ENCODE measurements around the gene RSPRY1. TPM values are rescaled to one million over a fixed set of nuclear protein-coding genes. Genes with fewer than 3 reads are reported as not detected.
A peak's percentile ranks its signal among the peaks of the same experiment; 100 is the strongest.

The RSPRY1 gene
- total RNA-seq, 1 experiment from 2014 or later, result 57.7 TPM

DNA sequence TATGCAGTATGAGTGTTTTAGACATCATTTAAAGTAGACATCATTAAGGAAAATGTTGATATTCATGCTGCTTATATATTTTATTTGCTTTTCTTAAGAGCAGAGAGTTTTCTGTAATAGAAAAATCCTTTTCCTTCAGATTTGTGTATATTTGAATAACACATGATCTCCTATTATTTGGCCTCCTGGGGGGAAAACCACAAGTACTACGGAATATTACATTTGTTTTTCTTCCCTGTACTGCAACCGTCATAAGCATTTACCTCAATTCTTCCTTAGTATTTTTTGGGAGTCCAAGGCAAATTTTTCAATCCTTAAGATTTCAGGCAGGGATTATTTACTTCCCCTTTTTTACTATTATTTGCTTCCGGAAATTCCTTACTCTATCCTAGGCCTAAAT lies 6.0 kb downstream of the RSPRY1 start:
- no peaks in the 10 kb centered on the region for H3K9me3 ChIP-seq
- Mint-ChIP-seq H3K4me3 (ENCODE audit: unreplicated experiment) (no peak overlapping the region), H3K27me3 (ENCODE audit: insufficient read depth, unreplicated experiment) (no peaks in the 10 kb centered on the region), H3K4me1 (ENCODE audit: low read depth, unreplicated experiment) (peaks cover 63% of the 10 kb centered on the region), H3K36me3 (ENCODE audit: insufficient read depth, unreplicated experiment) (peaks cover 20% of the 10 kb centered on the region), H3K27ac (ENCODE audit: unreplicated experiment) (no peak overlapping the region), H3K9me3 (ENCODE audit: unreplicated experiment) (no peaks in the 10 kb centered on the region)
- DNase-seq, result no peak
- BruUV-seq (replicated peaks), result no TSS peak
- intact Hi-C loops (cut with micrococcal nuclease; ENCODE audit: unreplicated experiment), result no loop called here
- POLR2A ChIA-PET, result no interaction called here
- peaks cover 50% of the 10 kb centered on the region for H3K4me1 ChIP-seq
- no peaks in the 10 kb centered on the region for H3K36me3 ChIP-seq (ENCODE audit: control insufficient read depth, insufficient read depth, low read length)
- CTCF ChIA-PET, result no interaction called here
- H3K27me3 ChIP-seq (replicated peaks; ENCODE audit: control insufficient read depth, insufficient read depth, low read length), result no peaks in the 10 kb centered on the region
- H3K4me3 ChIP-seq (ENCODE audit: low read depth, low read length), result no peak overlapping the region
- no peak for TF ChIP-seq CTCF (IDR thresholded peaks at IDR 0.05; ENCODE audit: insufficient read depth in 1 of 2, low read depth in 1 of 2, low read length in 1 of 2, severe bottlenecking in 1 of 2, unreplicated experiment in 1 of 2)

- POLR2A ChIA-PET, result no interaction called here
- peaks cover 17% of the 10 kb centered on the region for H3K36me3 Mint-ChIP-seq (ENCODE audit: insufficient read depth, unreplicated experiment)
- no peaks in the 10 kb centered on the region for H3K36me3 ChIP-seq (ENCODE audit: control insufficient read depth, insufficient read depth, low read length)
- CTCF ChIA-PET, result interaction anchor here (0.8 kb wide), 1 partner anchor 101 kb away, joined by 3 read pairs; the partner anchor contains the start of gene CPNE2
- no peak overlapping the region for H3K4me3 ChIP-seq (ENCODE audit: low read depth, low read length)
- peaks cover 61% of the 10 kb centered on the region for H3K4me1 Mint-ChIP-seq (ENCODE audit: low read depth, unreplicated experiment)
- no peak for DNase-seq
- H3K9me3 ChIP-seq, result no peaks in the 10 kb centered on the region
- H3K4me3 Mint-ChIP-seq (ENCODE audit: unreplicated experiment), result no peak overlapping the region
- no peaks in the 10 kb centered on the region for H3K9me3 Mint-ChIP-seq (ENCODE audit: unreplicated experiment)
- no peaks in the 10 kb centered on the region for H3K27me3 Mint-ChIP-seq (ENCODE audit: insufficient read depth, unreplicated experiment)
- H3K4me1 ChIP-seq, result peaks cover 50% of the 10 kb centered on the region
- intact Hi-C loops (cut with micrococcal nuclease; ENCODE audit: unreplicated experiment), result no loop called here
- no TSS peak for BruUV-seq (replicated peaks)
- H3K27me3 ChIP-seq (replicated peaks; ENCODE audit: control insufficient read depth, insufficient read depth, low read length), result no peaks in the 10 kb centered on the region
- H3K27ac Mint-ChIP-seq (ENCODE audit: unreplicated experiment), result peak overlapping the region; percentile 63
- no peak for TF ChIP-seq CTCF (IDR thresholded peaks at IDR 0.05; ENCODE audit: insufficient read depth in 1 of 2, low read depth in 1 of 2, low read length in 1 of 2, severe bottlenecking in 1 of 2, unreplicated experiment in 1 of 2)
These were observed 6.8 kb downstream of the RSPRY1 start for GRCh38 chr16:57192720-57193486.

GRCh38 chr16:57194512-57194911 lies 8.4 kb downstream of the RSPRY1 start:
- ChIA-PET CTCF (interaction anchor here (0.6 to 1.2 kb wide), 2 partner anchors 76 to 110 kb away, joined by 5 to 6 read pairs; no protein-coding TSS in a partner anchor), POLR2A (interaction anchor here (0.6 to 1.3 kb wide), 3 partner anchors 9 to 285 kb away, joined by 3 to 6 read pairs (median 4); partner anchors contain the start of genes ARL2BP and PSME3IP1)
- intact Hi-C loops (cut with micrococcal nuclease; ENCODE audit: unreplicated experiment), result loop anchor here (2.0 kb wide), 1 partner anchor 50 kb away; the partner anchor contains the start of gene ARL2BP
- H3K4me1 ChIP-seq, result peaks cover 50% of the 10 kb centered on the region
- no peak for TF ChIP-seq CTCF (IDR thresholded peaks at IDR 0.05; ENCODE audit: insufficient read depth in 1 of 2, low read depth in 1 of 2, low read length in 1 of 2, severe bottlenecking in 1 of 2, unreplicated experiment in 1 of 2)
- DNase-seq, result peak in 1 of 2 experiments; percentile 68
- Mint-ChIP-seq H3K36me3 (ENCODE audit: insufficient read depth, unreplicated experiment) (peaks cover 9% of the 10 kb centered on the region), H3K9me3 (ENCODE audit: unreplicated experiment) (no peaks in the 10 kb centered on the region), H3K4me1 (ENCODE audit: low read depth, unreplicated experiment) (peaks cover 49% of the 10 kb centered on the region), H3K27me3 (ENCODE audit: insufficient read depth, unreplicated experiment) (no peaks in the 10 kb centered on the region), H3K27ac (ENCODE audit: unreplicated experiment) (peak overlapping the region; percentile 37), H3K4me3 (ENCODE audit: unreplicated experiment) (peak overlapping the region; percentile 4)
- H3K27me3 ChIP-seq (replicated peaks; ENCODE audit: control insufficient read depth, insufficient read depth, low read length), result no peaks in the 10 kb centered on the region
- H3K9me3 ChIP-seq, result no peaks in the 10 kb centered on the region
- BruUV-seq (replicated peaks), result no TSS peak
- H3K4me3 ChIP-seq (ENCODE audit: low read depth, low read length), result no peak overlapping the region
- no peaks in the 10 kb centered on the region; the same call in 1 of the 2 replicates for H3K36me3 ChIP-seq (ENCODE audit: control insufficient read depth, insufficient read depth, low read length)

Data from Caco-2 (cell line).